Cardiac fibroblast (primary cell): Measurements from ENCODE around the gene GALNT1.
"Not testable (repeated sequence)": the region's sequence is repeated elsewhere in the genome, so short reads cannot be mapped to it uniquely, and the experiment has no call there.

Source experiments
- DNase-seq, 2 donors: peaks; one replicate each; pipeline versions ENCODE4 v3.0.0 to v3.0.0-alpha.2; 2010; ENCODE audit warnings: low read depth in 2 of 2
- H3K4me3 ChIP-seq, 2 donors: replicated peaks in 1 of 2; 1 replicate in 1 of 2; 2 replicates in 1 of 2; pipeline ENCODE4 v1.5.1; 2011; ENCODE audit warnings: low read depth in 2 of 2, low read length in 2 of 2, mild to moderate bottlenecking in 2 of 2, moderate library complexity in 1 of 2
- CTCF ChIP-seq: IDR thresholded peaks from one replicate; pipeline ENCODE4 v1.5.1; 2011; ENCODE audit warnings: low read depth, mild to moderate bottlenecking, low read length, inconsistent platforms

GALNT1 gene

GRCh38 chr18:35581546-35581897, at the start of gene GALNT1:
TSS of gene GALNT1 (plus strand) at chr18:35581740. CDS start at chr18:35654663, 72,923 bp downstream.
- peak in 1 of 2 donors; percentile 26 for DNase-seq
- H3K4me3 ChIP-seq: peak within 1 kb of the TSS; percentile 68 to 76

GRCh38 chr18:35533916-35534405, 47.6 kb upstream of the GALNT1 start:
- DNase-seq: no peak
- no peak for TF ChIP-seq CTCF
- H3K4me3 ChIP-seq: no peak overlapping the region

More at GRCh38 chr18:35581546-35581897, at the start of gene GALNT1:
- no peak for TF ChIP-seq CTCF

- no peak for TF ChIP-seq CTCF
- H3K4me3 ChIP-seq: no peak overlapping the region
- no peak for DNase-seq
These were observed 46.2 kb upstream of the GALNT1 start for GRCh38 chr18:35535297-35535696.

- no peak overlapping the region for H3K4me3 ChIP-seq
- DNase-seq: no peak
- TF ChIP-seq CTCF: no peak
These were observed 39.2 kb upstream of the GALNT1 start for GRCh38 chr18:35542356-35542755.

- no peak overlapping the region for H3K4me3 ChIP-seq
- DNase-seq: no peak
- TF ChIP-seq CTCF: no peak
These were observed 34.4 kb upstream of the GALNT1 start for GRCh38 chr18:35547008-35547605.

GRCh38 chr18:35549564-35549963, 32.0 kb upstream of the GALNT1 start:
- H3K4me3 ChIP-seq: no peak overlapping the region
- peak in 1 of 2 donors; percentile 52 for DNase-seq
- TF ChIP-seq CTCF: no peak

GRCh38 chr18:35553300-35553699, 28.2 kb upstream of the GALNT1 start:
- no peak for DNase-seq
- no peak for TF ChIP-seq CTCF
- H3K4me3 ChIP-seq: no peak overlapping the region

- not testable (repeated sequence) for H3K4me3 ChIP-seq, DNase-seq
These were observed 26.0 kb upstream of the GALNT1 start for GRCh38 chr18:35555538-35555937.
